ENCODE results near the gene KCNA4.
"Not testable (repeated sequence)": the region's sequence is repeated elsewhere in the genome, so short reads cannot be mapped to it uniquely, and the experiment has no call there.

KCNA4 gene

DNA sequence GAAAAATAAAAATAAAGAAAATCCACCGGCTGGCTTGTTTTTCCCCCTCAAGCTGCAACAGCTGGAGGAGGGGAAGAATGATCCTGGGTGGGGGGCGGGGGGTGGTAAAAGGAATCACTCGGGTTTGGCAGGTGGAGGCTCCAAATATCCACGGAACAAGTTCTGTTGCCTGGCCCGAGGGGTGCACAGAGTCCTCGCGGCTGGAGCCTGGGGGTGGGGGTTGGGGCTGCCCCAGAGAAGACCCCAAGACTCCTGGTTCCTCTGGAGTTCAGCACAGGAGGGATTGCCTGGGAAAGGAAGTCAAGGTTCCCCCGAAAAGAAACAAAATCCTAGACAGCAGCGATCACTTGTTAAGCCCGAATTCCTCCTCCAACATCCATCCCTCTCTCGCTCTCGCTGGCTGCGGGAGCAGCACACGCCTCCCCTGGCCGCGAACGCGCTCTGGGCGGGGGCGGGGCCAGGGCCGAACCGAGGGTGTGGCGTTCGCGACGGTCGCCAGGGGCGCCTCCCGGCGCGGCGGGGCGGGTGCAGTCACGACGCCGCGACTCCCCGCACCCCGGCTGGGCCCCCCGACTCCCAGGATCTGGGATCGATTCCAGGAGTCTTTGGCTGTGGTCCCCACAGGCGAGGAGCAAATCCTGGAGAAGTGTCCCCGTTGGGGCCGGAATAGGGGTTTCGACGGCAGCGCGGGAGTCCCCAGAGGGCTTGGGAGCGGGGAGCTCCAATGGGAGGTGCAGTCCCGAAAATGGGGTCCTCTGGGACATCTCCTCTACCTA lies at the start of gene KCNA4:
Gene KCNA4 (minus strand): TSS at position 443 of the 776 bp plus-strand sequence. CDS start 4,352 bp downstream, outside the sequence.
- no peak for DNase-seq (ENCODE audit: low read depth)

DNA sequence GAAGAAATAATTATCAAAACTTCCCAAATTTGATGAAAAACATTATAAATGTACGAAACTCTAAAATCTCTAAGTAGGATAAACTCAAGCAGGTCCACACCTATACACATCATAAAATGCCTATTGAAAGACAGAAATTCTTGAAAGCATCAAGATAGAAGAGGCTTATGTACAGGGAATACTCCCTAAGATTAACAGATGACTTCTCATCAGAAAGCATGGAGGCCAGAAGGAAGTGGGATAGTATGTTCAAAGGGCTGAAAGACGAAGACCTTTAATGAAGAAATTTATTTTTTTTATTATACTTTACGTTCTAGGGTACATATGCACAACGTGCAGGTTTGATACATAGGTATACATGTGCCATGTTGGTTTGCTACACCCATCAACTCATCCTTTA lies 45.3 kb upstream of the KCNA4 start:
- no peak for DNase-seq (ENCODE audit: low read depth)

GRCh38 chr11:30059172-30059815 lies 42.5 kb upstream of the KCNA4 start:
- DNase-seq (ENCODE audit: low read depth), result no peak

DNA sequence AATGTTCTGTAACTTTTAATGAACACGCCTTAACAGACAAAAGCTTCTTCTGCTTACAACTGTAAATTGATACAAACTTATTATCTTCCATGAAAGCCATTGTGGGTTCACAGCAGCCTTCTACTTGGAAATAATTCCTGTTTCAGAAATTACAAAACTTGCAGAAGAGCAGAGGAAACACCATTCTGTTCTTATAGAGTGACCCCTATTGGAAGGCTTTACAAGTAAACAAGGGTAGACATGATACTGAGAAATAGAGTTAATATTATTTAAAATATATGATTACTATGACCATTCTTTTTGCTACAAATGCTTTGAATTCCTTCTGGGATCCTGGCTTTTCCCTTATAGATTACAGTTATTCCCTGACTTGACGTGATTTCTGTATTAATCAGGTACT lies 32.4 kb upstream of the KCNA4 start:
- no peak for DNase-seq (ENCODE audit: low read depth)

DNA sequence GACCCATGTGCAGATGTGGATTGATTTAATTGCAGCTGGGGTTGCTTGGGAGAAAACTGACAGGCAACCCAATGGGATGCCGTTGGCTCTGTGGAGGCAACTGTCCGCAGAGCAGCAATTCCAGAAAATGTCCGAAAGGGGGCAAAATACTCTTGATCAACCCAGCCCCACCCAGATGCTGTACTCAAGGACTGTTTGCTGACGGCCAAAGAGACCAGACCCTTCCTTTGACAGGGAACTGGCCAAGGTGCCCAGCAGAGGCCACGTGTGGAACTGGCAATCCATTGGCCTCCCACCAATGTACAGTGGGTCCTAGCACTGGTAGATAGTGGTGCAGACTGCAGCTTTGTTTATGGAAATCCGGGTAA lies 29.7 kb upstream of the KCNA4 start:
- no peak for DNase-seq (ENCODE audit: low read depth)

DNA sequence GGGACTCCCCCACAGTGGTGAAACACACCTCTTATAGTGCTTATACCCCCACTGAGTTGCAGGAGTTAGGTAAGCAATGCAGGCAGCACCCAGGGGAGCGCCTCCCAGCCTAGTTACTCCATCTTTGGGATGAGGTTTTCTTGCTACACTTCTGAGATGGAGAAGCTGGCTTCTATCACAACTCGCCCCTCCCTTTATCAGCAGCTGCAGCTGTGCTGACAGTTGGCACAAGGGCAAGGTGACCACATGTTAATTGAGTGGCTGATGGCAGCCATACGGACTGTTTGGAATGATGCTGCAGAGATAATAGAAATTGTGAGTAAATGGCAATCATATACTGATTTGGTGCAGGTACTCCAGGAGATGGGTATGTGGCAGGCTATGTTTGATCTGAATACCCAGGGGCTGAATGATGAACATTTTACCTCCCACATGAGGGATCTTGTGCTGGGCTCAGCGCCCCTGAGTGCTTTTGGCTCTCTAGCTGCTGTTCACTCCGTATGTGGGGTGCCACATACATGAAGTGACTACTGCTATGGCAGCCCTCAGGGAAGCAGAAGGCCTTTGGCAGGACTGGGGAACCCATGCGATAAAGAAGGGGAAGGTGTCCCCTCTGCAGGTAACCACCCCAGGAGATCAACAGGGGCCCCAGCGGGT lies 29.2 kb upstream of the KCNA4 start:
- DNase-seq (ENCODE audit: low read depth), result no peak

DNA sequence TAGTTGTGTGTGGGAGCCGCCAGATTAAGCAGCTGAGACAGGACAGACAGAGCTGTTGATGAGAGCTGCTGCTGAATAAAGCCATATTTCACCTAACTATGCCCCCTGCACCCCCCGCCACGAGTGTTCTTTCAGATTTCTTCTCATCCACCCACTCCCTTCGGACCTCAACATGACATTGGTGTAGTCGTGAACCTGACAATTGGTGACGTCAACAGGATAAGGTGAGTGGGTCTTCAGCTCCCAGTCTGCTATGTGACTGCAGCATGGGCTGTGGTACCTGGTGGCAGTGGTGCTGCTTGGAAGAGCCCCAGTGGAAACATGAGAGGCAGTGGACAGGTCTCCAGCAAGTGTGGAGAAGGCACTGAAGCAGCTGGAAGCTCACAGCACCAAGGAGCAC lies 28.3 kb upstream of the KCNA4 start:
- no peak for DNase-seq (ENCODE audit: low read depth)

DNA sequence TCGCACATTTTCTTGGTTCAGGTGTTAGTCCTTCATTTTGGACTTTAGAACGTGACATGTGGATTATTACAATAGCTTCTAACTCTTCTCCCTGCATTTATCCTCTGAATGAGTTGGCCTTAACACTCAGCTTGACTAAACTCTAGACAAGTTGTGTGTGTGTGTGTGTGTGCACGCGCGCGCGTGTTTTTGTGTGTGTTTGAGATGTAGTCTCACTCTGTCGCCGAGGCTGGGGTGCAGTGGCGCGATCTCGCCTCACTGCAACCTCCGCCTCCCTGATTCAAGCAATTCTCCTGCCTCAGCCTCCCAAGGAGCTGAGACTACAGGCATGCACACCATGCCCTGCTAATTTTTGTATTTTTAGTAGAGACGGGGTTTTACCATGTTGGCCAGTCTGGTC lies 24.3 kb upstream of the KCNA4 start:
- DNase-seq (ENCODE audit: low read depth), result no peak

- not testable (repeated sequence) for DNase-seq (ENCODE audit: low read depth)
These were observed 17.9 kb upstream of the KCNA4 start for GRCh38 chr11:30034746-30035145.

DNA sequence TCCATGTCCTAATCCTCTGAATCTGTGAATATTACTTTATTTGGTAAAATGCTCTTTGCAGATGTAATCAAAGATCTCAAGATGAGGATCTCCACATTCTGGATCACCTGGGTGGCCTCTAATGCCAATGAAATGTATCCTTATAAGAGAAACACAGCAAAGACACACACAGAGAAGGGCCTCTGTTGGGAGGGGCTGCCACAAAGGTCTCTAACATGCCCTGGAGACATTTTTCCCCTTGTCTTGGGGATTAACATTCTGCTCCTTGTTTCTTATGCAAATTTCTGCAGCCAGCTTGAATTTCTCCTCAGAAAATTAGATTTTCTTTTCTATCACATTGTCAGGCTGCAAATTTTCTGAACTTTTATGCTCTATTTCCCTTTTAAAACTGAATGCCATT lies 17.3 kb upstream of the KCNA4 start:
- not testable (repeated sequence) for DNase-seq (ENCODE audit: low read depth)

GRCh38 chr11:30025396-30026139 lies 8.7 kb upstream of the KCNA4 start:
- DNase-seq (ENCODE audit: low read depth), result no peak

DNA sequence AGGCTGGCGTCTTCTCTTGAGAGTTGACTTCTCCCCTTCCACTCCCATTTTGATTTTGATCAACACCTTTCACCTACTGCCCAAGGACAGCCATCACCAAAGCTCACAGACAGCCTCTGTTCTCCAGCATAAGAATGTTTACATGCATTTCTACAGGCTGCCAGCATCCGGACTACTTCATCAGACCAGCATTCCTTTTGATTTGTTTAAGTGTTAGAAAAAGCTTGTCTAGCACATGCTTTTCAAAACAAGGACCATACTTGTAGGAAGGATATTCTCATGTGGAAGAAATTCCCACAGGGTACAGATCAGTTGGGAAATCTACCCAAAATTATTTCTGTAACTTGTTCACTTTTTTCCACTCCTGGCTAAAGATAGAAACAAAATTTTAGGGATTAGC lies 6.2 kb upstream of the KCNA4 start:
- DNase-seq (ENCODE audit: low read depth), result no peak

GRCh38 chr11:30019481-30019880 lies 2.7 kb upstream of the KCNA4 start:
- DNase-seq (ENCODE audit: low read depth), result no peak

- no peak for DNase-seq (ENCODE audit: low read depth)
These were observed 1.7 kb upstream of the KCNA4 start for GRCh38 chr11:30018495-30018894.

GRCh38 chr11:30017445-30017895 lies 640 bp upstream of the KCNA4 start:
- DNase-seq (ENCODE audit: low read depth), result no peak

DNA sequence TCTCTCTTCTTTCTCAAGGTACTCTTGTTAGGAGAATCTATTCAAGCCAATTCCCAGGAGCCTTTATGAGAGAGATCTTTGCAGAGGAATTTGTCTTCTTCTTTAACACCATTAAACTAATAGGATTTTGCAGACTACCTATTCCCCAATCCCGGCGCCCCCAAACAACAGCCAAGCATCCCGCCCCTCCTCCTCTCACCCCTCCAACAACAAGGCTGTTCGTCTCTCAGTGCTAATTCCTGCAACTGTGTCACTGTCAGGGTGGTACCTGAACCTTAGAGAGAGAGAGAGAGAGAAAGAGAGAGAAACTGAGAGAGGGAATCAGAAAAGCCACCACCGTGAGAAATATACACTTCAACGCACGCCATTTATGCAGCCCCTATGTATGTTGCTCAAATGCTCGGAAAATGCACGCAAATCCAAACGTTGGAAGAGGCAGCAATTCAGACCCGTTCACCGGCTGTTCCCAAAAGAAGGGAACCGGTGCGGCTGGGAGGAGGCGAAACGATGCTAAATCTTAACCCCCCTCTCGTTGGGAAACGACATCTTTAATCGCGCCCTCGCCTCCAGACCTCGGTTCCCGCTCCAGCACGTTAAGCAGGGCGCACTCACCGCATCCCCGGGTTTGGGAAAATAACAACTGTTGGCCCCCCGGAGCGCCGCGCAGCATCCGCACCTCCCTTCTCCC lies 961 bp downstream of the KCNA4 start:
- DNase-seq (ENCODE audit: low read depth), result no peak

- DNase-seq (ENCODE audit: low read depth), result no peak
These were observed 4.5 kb downstream of the KCNA4 start for GRCh38 chr11:30012346-30012745.

GRCh38 chr11:30009060-30009459 lies 7.8 kb downstream of the KCNA4 start:
- DNase-seq (ENCODE audit: low read depth), result no peak

DNA sequence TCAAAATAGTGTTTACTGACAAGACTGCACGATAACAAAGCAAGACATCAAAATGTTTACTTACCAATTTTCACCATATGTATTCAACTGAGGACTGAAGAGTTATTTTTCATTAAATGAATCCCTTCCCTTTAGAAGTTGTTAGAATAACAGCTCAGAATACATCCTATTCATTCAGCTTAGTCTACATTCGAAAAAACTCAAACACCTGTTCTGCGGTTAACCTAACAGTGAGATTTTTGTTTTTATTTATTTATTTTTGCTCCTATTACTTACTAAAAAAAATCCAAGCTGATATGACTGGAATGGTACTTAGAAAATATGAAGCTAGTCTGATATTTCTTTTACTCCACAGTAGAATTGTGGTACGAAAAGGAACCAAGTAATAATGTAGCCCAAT lies 10.0 kb downstream of the KCNA4 start:
- DNase-seq (ENCODE audit: low read depth), result no peak

GRCh38 chr11:30002157-30002785 lies 14.6 kb downstream of the KCNA4 start:
- DNase-seq (ENCODE audit: low read depth), result no peak

GRCh38 chr11:30000986-30001750 lies 15.7 kb downstream of the KCNA4 start:
- no peak for DNase-seq (ENCODE audit: low read depth)
